SK-N-SH (cell line): ENCODE results near the gene TNFRSF19. TPM values are rescaled to one million over a fixed set of nuclear protein-coding genes. Genes with fewer than 3 reads are reported as not detected.

Source experiments
- CTCF ChIA-PET: fragments of 300-600, 350-600 bp; formaldehyde crosslinking; extraction: SDS; loops from one replicate; lab custom pipeline; 2021; lab: Yijun Ruan, JAX
- POLR2A ChIA-PET: fragments of 350-600 bp; sonication (Branson Sonifier 250); formaldehyde crosslinking; extraction: SDS; loops from one replicate; lab custom pipeline; 2020; ENCODE audit warnings: antibody characterized with exemption, inconsistent platforms; lab: Yijun Ruan, JAX
- DNase-seq: peaks from one replicate; pipeline ENCODE4 v3.0.0; 2012
- H2AFZ ChIP-seq: fragments of 200-600 bp; sonication (generic); 2 replicates; pipeline ENCODE4 v1.8.1; 2016; ENCODE audit warnings: antibody characterized with exemption, mild to moderate bottlenecking, low read depth
- H3F3A ChIP-seq: fragments of 200-600 bp; sonication (generic); replicated peaks from 2 replicates; pipeline ENCODE3; 2016; ENCODE audit warnings: antibody characterized with exemption, mild to moderate bottlenecking; ENCODE audit not compliant: insufficient read depth
- H3K27ac ChIP-seq, 2 experiments: fragments of 200-500 bp in 1 of 2; fragments of 200-600 bp in 1 of 2; sonication (Bioruptor generic) in 1 of 2; sonication (generic), shearing (Covaris generic) in 1 of 2; 2 replicates each; pipeline versions ENCODE4 v1.5.1 to v1.6.1; 2014 to 2016; ENCODE audit warnings: low read depth in 2 of 2, inconsistent platforms in 1 of 2, low read length in 1 of 2, mild to moderate bottlenecking in 1 of 2, mixed read lengths in 1 of 2
- H3K27me3 ChIP-seq: fragments of 200-600 bp; sonication (generic), shearing (Covaris generic); 2 replicates; pipeline ENCODE4 v1.6.1; 2016; ENCODE audit warnings: mixed run types; ENCODE audit not compliant: insufficient read depth
- H3K36me3 ChIP-seq, 2 experiments: fragments of 200-500 bp in 1 of 2; fragments of 200-600 bp in 1 of 2; sonication (Bioruptor generic) in 1 of 2; sonication (generic) in 1 of 2; replicated peaks in 1 of 2; 2 replicates each; pipeline versions ENCODE3 to v1.5.1; 2014 to 2016; ENCODE audit warnings: low read length in 1 of 2, mild to moderate bottlenecking in 1 of 2; ENCODE audit not compliant: insufficient read depth in 2 of 2, control insufficient read depth in 1 of 2
- H3K4me1 ChIP-seq, 2 experiments: fragments of 200-500 bp in 1 of 2; fragments of 200-600 bp in 1 of 2; sonication (Bioruptor generic) in 1 of 2; sonication (generic), shearing (Covaris generic) in 1 of 2; 2 replicates each; pipeline versions ENCODE4 v1.5.1 to v1.6.1; 2014 to 2016; ENCODE audit warnings: low read depth in 1 of 2, low read length in 1 of 2, mixed run types in 1 of 2; ENCODE audit not compliant: insufficient read depth in 2 of 2, control insufficient read depth in 1 of 2
- H3K4me2 ChIP-seq: fragments of 200-600 bp; sonication (generic), shearing (Covaris generic); 2 replicates; pipeline ENCODE4 v1.6.1; 2017; ENCODE audit warnings: mixed run types
- H3K4me3 ChIP-seq, 2 experiments: fragments of 200-500 bp in 1 of 2; fragments of 200-600 bp in 1 of 2; sonication (Bioruptor generic) in 1 of 2; sonication (generic), shearing (Covaris generic) in 1 of 2; 2 replicates each; pipeline versions ENCODE4 v1.5.1 to v1.8.1; 2014 to 2016; ENCODE audit warnings: low read depth in 2 of 2, inconsistent platforms in 1 of 2, low read length in 1 of 2, mild to moderate bottlenecking in 1 of 2, mixed read lengths in 1 of 2, moderate library complexity in 1 of 2
- H3K79me2 ChIP-seq: fragments of 200-600 bp; sonication (generic); 2 replicates; pipeline ENCODE4 v1.8.1; 2017; ENCODE audit warnings: mild to moderate bottlenecking; ENCODE audit not compliant: insufficient read depth
- H3K9ac ChIP-seq: fragments of 200-600 bp; sonication (generic); 2 replicates; pipeline ENCODE4 v1.6.1; 2017; ENCODE audit warnings: mixed run types
- H3K9me2 ChIP-seq: fragments of 200-600 bp; sonication (generic); 2 replicates; pipeline ENCODE4 v1.6.1; 2017; ENCODE audit warnings: mixed run types
- H3K9me3 ChIP-seq: fragments of 200-600 bp; sonication (generic); 2 replicates; pipeline ENCODE4 v1.6.1; 2017; ENCODE audit warnings: mixed run types, mild to moderate bottlenecking, moderate library complexity
- H4K20me1 ChIP-seq: fragments of 200-600 bp; sonication (generic); 2 replicates; pipeline ENCODE4 v1.6.1; 2017; ENCODE audit warnings: mild to moderate bottlenecking, mixed run types; ENCODE audit not compliant: insufficient read depth
- ELF1 ChIP-seq: IDR thresholded peaks from 2 replicates; pipeline ENCODE4 v1.4.0; 2012
- EP300 ChIP-seq, 2 experiments: IDR thresholded peaks; 2 replicates each; pipeline versions ENCODE4 v1.4.0 to v1.6.1; 2012; ENCODE audit warnings: borderline replicate concordance in 1 of 2, low read depth in 1 of 2, low read length in 1 of 2
- EZH2phosphoT487 ChIP-seq: fragments of 200-600 bp; sonication (generic); IDR thresholded peaks from 2 replicates; pipeline ENCODE4 v1.6.1; 2017; ENCODE audit warnings: low read depth, mixed run types, mild to moderate bottlenecking, antibody characterized with exemption, moderate library complexity, borderline replicate concordance
- FOSL2 ChIP-seq: IDR thresholded peaks from 2 replicates; pipeline ENCODE4 v1.4.0; 2012; ENCODE audit warnings: low read depth, mild to moderate bottlenecking, moderate library complexity, borderline replicate concordance
- FOXJ3 ChIP-seq: sonication (generic); formaldehyde crosslinking; IDR thresholded peaks from 2 replicates; pipeline ENCODE4 v1.5.1; 2020; ENCODE audit warnings: mild to moderate bottlenecking, missing genetic modification reagents
- GABPA ChIP-seq: IDR thresholded peaks from 2 replicates; pipeline ENCODE4 v1.4.0; 2012; ENCODE audit warnings: low read depth, mild to moderate bottlenecking
- GATA2 ChIP-seq: sonication (generic); formaldehyde crosslinking; IDR thresholded peaks from 2 replicates; pipeline ENCODE4 v1.5.0; 2020; ENCODE audit warnings: mild to moderate bottlenecking, missing genetic modification reagents
- MEF2A ChIP-seq: IDR thresholded peaks from 2 replicates; pipeline ENCODE4 v1.4.0; 2012; ENCODE audit warnings: low read depth, borderline replicate concordance
- MXI1 ChIP-seq: IDR thresholded peaks from 2 replicates; pipeline ENCODE4 v1.6.1; 2012; ENCODE audit warnings: mild to moderate bottlenecking, low read depth, low read length, improper control_type of control experiment
- POLR2AphosphoS5 ChIP-seq: IDR thresholded peaks from 2 replicates; pipeline ENCODE4 v1.6.1; 2012; ENCODE audit warnings: low read depth, low read length
- RFX5 ChIP-seq: IDR thresholded peaks from 2 replicates; pipeline ENCODE4 v1.6.1; 2012; ENCODE audit warnings: mild to moderate bottlenecking, improper control_type of control experiment, low read length
- TEAD4 ChIP-seq: IDR thresholded peaks from 2 replicates; pipeline ENCODE4 v1.4.0; 2012; ENCODE audit warnings: mild to moderate bottlenecking, borderline replicate concordance; ENCODE audit not compliant: insufficient read depth
- YY1 ChIP-seq: IDR thresholded peaks from 2 replicates; pipeline ENCODE4 v1.4.0; 2012; ENCODE audit warnings: low read depth, mild to moderate bottlenecking
- WGBS: methylation state at CpG from one replicate; pipeline ENCODE4 v1.1.6; 2017; ENCODE audit warnings: low lambda C conversion rate; 5-methylcytosine and 5-hydroxymethylcytosine counted together
- polyA plus RNA-seq, 3 experiments: library from polyadenylated mRNA; depleted of rRNA; stranded (reverse); fragments of >200 nt; gene quantifications; 2 replicates each; pipeline ENCODE4 v1.2.3, GENCODE V29; 2012
- TF ChIP-seq, protein P1 (sequence below): IDR thresholded peaks from 2 replicates; pipeline ENCODE4 v1.4.0; 2012; ENCODE audit warnings: low read depth, borderline replicate concordance
- TF ChIP-seq, protein P2 (sequence below): fragments of 200-600 bp; sonication (generic); IDR thresholded peaks from 2 replicates; pipeline ENCODE4 v1.6.1; 2017; ENCODE audit warnings: antibody characterized with exemption, mild to moderate bottlenecking, moderate library complexity
- TF ChIP-seq, protein P3 (sequence below): IDR thresholded peaks from 2 replicates; pipeline ENCODE4; 2012

The TNFRSF19 gene
- polyA plus RNA-seq, 1 of the 3 experiments (the other 2 are of a cell fraction): 4.6 TPM

- H2AFZ ChIP-seq: no peak overlapping the region
- H3K27ac ChIP-seq: no peak overlapping the region
- H3K4me2 ChIP-seq: no peak overlapping the region
- H3K27me3 ChIP-seq: no peaks in the 10 kb centered on the region
- no peak for TF ChIP-seq MXI1
- TF ChIP-seq TEAD4: no peak
- no peak for TF ChIP-seq FOXJ3 (CRISPR knock-in tag)
- TF ChIP-seq, protein P1, sequence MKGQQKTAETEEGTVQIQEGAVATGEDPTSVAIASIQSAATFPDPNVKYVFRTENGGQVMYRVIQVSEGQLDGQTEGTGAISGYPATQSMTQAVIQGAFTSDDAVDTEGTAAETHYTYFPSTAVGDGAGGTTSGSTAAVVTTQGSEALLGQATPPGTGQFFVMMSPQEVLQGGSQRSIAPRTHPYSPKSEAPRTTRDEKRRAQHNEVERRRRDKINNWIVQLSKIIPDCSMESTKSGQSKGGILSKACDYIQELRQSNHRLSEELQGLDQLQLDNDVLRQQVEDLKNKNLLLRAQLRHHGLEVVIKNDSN: no peak
- no peaks in the 10 kb centered on the region for H3F3A ChIP-seq
- POLR2A ChIA-PET: no interaction called here
- 84% methylated on average over 9 of the region's 10 CpGs for WGBS
- H4K20me1 ChIP-seq: no peaks in the 10 kb centered on the region
- no peaks in the 10 kb centered on the region for H3K36me3 ChIP-seq
- no peak overlapping the region for H3K9ac ChIP-seq
- no peaks in the 10 kb centered on the region for H3K4me1 ChIP-seq
- H3K9me2 ChIP-seq: no peaks in the 10 kb centered on the region
- CTCF ChIA-PET: interaction anchor here (0.7 to 1.1 kb wide), 2 partner anchors 135 to 177 kb away, joined by 3 to 4 read pairs; no protein-coding TSS in a partner anchor
- peaks cover 9% of the 10 kb centered on the region; the same call in 1 of the 2 replicates for H3K9me3 ChIP-seq
- H3K79me2 ChIP-seq: no peaks in the 10 kb centered on the region
- no peak overlapping the region for H3K4me3 ChIP-seq
- no peak for DNase-seq
Observed at GRCh38 chr13:23680845-23681669, 110.8 kb downstream of the TNFRSF19 start.

DNA sequence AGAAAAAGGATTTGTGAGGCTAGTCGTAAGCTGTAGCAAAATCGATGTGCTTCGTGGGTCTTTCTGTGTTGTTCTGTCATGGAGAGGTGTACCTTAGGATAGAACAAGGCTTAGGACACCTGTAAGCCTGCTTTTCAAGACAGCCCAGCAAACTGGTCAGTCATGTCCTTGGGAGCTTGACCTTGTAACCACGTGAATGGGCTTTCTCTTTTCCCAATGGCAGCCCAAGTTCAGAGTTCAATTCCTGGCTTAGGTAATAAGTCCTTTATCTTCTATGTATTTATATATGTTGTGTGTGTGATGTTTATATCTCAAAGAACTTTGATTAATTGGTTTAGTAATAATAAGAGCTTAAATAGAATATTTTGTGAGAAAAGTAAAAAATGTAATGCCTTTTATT lies 112.9 kb downstream of the TNFRSF19 start:
- H3K9me3 ChIP-seq: peaks cover 9% of the 10 kb centered on the region; the same call in 1 of the 2 replicates
- H4K20me1 ChIP-seq: no peaks in the 10 kb centered on the region
- no peak overlapping the region for H2AFZ ChIP-seq
- H3F3A ChIP-seq: no peaks in the 10 kb centered on the region
- H3K9me2 ChIP-seq: no peaks in the 10 kb centered on the region
- 56% methylated on average over 4 of the region's 4 CpGs for WGBS
- TF ChIP-seq POLR2AphosphoS5 (no peak), GABPA (no peak), ELF1 (no peak), GATA2 (CRISPR knock-in tag) (no peak), FOSL2 (no peak), EZH2phosphoT487 (no peak), YY1 (no peak), MEF2A (no peak), EP300 (IDR thresholded peaks at IDR 0.05; ENCODE audit: borderline replicate concordance in 1 of 2, low read depth in 1 of 2, low read length in 1 of 2) (no peak), RFX5 (no peak)
- TF ChIP-seq, protein P2, sequence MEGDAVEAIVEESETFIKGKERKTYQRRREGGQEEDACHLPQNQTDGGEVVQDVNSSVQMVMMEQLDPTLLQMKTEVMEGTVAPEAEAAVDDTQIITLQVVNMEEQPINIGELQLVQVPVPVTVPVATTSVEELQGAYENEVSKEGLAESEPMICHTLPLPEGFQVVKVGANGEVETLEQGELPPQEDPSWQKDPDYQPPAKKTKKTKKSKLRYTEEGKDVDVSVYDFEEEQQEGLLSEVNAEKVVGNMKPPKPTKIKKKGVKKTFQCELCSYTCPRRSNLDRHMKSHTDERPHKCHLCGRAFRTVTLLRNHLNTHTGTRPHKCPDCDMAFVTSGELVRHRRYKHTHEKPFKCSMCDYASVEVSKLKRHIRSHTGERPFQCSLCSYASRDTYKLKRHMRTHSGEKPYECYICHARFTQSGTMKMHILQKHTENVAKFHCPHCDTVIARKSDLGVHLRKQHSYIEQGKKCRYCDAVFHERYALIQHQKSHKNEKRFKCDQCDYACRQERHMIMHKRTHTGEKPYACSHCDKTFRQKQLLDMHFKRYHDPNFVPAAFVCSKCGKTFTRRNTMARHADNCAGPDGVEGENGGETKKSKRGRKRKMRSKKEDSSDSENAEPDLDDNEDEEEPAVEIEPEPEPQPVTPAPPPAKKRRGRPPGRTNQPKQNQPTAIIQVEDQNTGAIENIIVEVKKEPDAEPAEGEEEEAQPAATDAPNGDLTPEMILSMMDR: no peak
- TF ChIP-seq, protein P3, sequence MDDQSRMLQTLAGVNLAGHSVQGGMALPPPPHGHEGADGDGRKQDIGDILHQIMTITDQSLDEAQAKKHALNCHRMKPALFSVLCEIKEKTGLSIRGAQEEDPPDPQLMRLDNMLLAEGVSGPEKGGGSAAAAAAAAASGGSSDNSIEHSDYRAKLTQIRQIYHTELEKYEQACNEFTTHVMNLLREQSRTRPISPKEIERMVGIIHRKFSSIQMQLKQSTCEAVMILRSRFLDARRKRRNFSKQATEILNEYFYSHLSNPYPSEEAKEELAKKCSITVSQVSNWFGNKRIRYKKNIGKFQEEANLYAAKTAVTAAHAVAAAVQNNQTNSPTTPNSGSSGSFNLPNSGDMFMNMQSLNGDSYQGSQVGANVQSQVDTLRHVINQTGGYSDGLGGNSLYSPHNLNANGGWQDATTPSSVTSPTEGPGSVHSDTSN: no peak
- TF ChIP-seq, protein P1: no peak
- TF ChIP-seq, all 33 proteins: peak for 0
- no peak overlapping the region for H3K4me3 ChIP-seq
- no peak overlapping the region for H3K27ac ChIP-seq
- no peak overlapping the region for H3K9ac ChIP-seq
- no peaks in the 10 kb centered on the region for H3K79me2 ChIP-seq
- POLR2A ChIA-PET: no interaction called here
- H3K27me3 ChIP-seq: no peaks in the 10 kb centered on the region
- H3K4me2 ChIP-seq: no peak overlapping the region
- CTCF ChIA-PET: no interaction called here
- no peak for DNase-seq
- H3K4me1 ChIP-seq: no peaks in the 10 kb centered on the region
- H3K36me3 ChIP-seq: no peaks in the 10 kb centered on the region
